HL-60/S4 (cell line): ENCODE results near the gene TGM6.

ENCODE experiments used
- in situ Hi-C: fragments of 300-500 bp; cut with MboI; formaldehyde crosslinking; loops from 2 replicates; pipeline ENCODE4 v1.14.3; 2022; ENCODE audit warnings: low sequenced_read_pairs

The TGM6 gene

GRCh38 chr20:2476742-2477615, 96.3 kb downstream of the TGM6 start:
- in situ Hi-C loops, result no loop called here

DNA sequence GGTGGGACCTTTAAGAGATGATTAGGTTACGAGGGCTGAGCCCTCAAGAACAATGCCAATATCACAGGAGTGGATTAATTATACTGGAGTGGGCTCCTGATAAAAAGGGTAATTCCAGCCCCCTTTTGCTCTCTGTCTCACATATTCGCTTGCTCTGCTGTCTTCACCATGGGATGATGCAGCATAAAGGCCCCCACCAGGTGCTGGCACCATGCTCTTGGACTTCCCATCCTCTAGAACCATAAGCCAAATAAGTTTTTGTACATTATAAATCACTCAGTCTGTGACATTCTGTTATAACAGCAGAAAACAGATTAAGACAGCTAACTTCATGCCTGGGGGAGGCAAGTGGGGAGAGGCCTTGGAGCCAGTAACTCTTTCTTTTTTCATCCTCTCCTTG, 99.7 kb downstream of the TGM6 start:
- in situ Hi-C loops, result no loop called here
